Mesendoderm (in vitro differentiated cells): ENCODE measurements around the gene SP140.
"Not testable (repeated sequence)": the region's sequence is repeated elsewhere in the genome, so short reads cannot be mapped to it uniquely, and the experiment has no call there.

Source experiments
- DNase-seq: peaks from one replicate; pipeline ENCODE4 v3.0.0; 2013
- H2AK5ac ChIP-seq: 2 replicates; pipeline ENCODE4 v1.6.1; 2013; ENCODE audit warnings: low read length, inconsistent platforms
- H2BK120ac ChIP-seq: 2 replicates; pipeline ENCODE4 v1.6.1; 2013; ENCODE audit warnings: low read depth, mild to moderate bottlenecking, low read length, moderate library complexity, mixed read lengths
- H2BK15ac ChIP-seq: replicated peaks from 2 replicates; pipeline ENCODE4 v1.6.1; 2013; ENCODE audit warnings: low read depth, mild to moderate bottlenecking, moderate library complexity
- H2BK5ac ChIP-seq: 2 replicates; pipeline ENCODE4 v1.6.1; 2013; ENCODE audit warnings: low read length, inconsistent platforms
- H3K18ac ChIP-seq: 2 replicates; pipeline ENCODE4 v1.6.1; 2013; ENCODE audit warnings: mild to moderate bottlenecking, low read length, mixed read lengths
- H3K23ac ChIP-seq: one replicate; pipeline ENCODE4 v1.6.1; 2013; ENCODE audit warnings: low read length
- H3K27ac ChIP-seq: 2 replicates; pipeline ENCODE4 v1.5.1; 2013; ENCODE audit warnings: low read depth, mild to moderate bottlenecking, inconsistent platforms, low read length, moderate library complexity
- H3K27me3 ChIP-seq: 2 replicates; pipeline ENCODE4 v1.6.1; 2013; ENCODE audit warnings: low read length, control low read depth, mild to moderate bottlenecking, inconsistent platforms; ENCODE audit not compliant: insufficient read depth, poor library complexity
- H3K36me3 ChIP-seq: 2 replicates; pipeline ENCODE4 v1.6.1; 2013; ENCODE audit warnings: low read length, inconsistent platforms; ENCODE audit not compliant: control insufficient read depth, insufficient read depth
- H3K4ac ChIP-seq: one replicate; pipeline ENCODE4 v1.6.1; 2013; ENCODE audit warnings: low read depth, mild to moderate bottlenecking, low read length, moderate library complexity
- H3K4me1 ChIP-seq: 2 replicates; pipeline ENCODE4 v1.6.1; 2013; ENCODE audit warnings: low read depth, low read length, inconsistent platforms; ENCODE audit not compliant: control insufficient read depth
- H3K4me2 ChIP-seq: 2 replicates; pipeline ENCODE4 v1.6.1; 2013; ENCODE audit warnings: low read length
- H3K4me3 ChIP-seq: 2 replicates; pipeline ENCODE4 v1.5.1; 2013; ENCODE audit warnings: mild to moderate bottlenecking, low read length
- H3K56ac ChIP-seq: one replicate; pipeline ENCODE4 v1.6.1; 2013; ENCODE audit warnings: low read length
- H3K79me1 ChIP-seq: 2 replicates; pipeline ENCODE4 v1.6.1; 2013; ENCODE audit warnings: low read length, inconsistent platforms
- H3K79me2 ChIP-seq: 2 replicates; pipeline ENCODE4 v1.6.1; 2013; ENCODE audit warnings: mild to moderate bottlenecking, low read length; ENCODE audit not compliant: control insufficient read depth, insufficient read depth
- H3K9ac ChIP-seq: 2 replicates; pipeline ENCODE4 v1.6.1; 2013; ENCODE audit warnings: low read length, inconsistent platforms
- H4K5ac ChIP-seq: one replicate; pipeline ENCODE4 v1.6.1; 2013; ENCODE audit warnings: low read length
- H4K8ac ChIP-seq: one replicate; pipeline ENCODE4 v1.6.1; 2013; ENCODE audit warnings: low read depth, mild to moderate bottlenecking, control low read depth, low read length, moderate library complexity
- WGBS: extraction: QIAGEN DNeasy Blood & Tissue Kit; methylation state at CpG from one replicate; pipeline ENCODE4 v1.1.7; 2013; ENCODE audit warnings: low lambda C conversion rate, missing lambda C conversion rate; ENCODE audit not compliant: insufficient coverage; ENCODE audit errors: extremely low coverage; 5-methylcytosine and 5-hydroxymethylcytosine counted together

SP140 gene

DNA sequence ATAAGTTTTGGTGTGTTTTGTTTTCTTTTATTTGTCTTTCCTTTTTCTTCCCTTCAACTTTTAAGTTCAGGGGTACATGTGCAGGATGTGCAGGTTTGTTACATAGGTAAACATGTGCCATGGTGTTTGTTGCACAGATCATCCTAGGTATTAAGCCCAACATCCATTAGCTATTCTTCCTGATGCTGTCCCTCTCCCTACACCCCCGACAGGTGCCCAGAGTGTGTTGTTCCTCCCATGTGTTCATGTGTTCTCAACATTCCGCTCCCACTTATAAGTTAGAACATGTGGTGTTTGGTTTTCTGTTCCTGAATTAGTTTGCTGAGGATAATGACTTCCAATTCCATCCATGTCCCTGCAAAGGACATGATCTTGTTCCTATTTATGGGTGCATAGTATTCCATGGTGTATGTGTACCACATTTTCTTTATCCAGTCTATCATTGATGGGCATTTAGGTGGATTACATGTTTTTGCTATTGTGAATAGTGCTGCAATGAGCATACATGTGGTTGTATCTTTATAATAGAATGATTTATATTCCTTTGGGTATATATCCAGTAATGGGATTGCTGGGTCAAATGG is 117.6 kb downstream of the SP140 start:
- H3K27me3 ChIP-seq, H3K4me3 ChIP-seq, DNase-seq, H4K8ac ChIP-seq, H2BK15ac ChIP-seq, H3K23ac ChIP-seq, H2BK120ac ChIP-seq, H4K5ac ChIP-seq, H3K9ac ChIP-seq, H3K4me1 ChIP-seq, H3K4me2 ChIP-seq, H3K56ac ChIP-seq, H2BK5ac ChIP-seq, H3K79me1 ChIP-seq, H3K79me2 ChIP-seq, H2AK5ac ChIP-seq, H3K27ac ChIP-seq, H3K4ac ChIP-seq, H3K36me3 ChIP-seq, H3K18ac ChIP-seq: not testable (repeated sequence)
- no CpG with 5 or more reads among the region's 2 CpGs for WGBS

DNA sequence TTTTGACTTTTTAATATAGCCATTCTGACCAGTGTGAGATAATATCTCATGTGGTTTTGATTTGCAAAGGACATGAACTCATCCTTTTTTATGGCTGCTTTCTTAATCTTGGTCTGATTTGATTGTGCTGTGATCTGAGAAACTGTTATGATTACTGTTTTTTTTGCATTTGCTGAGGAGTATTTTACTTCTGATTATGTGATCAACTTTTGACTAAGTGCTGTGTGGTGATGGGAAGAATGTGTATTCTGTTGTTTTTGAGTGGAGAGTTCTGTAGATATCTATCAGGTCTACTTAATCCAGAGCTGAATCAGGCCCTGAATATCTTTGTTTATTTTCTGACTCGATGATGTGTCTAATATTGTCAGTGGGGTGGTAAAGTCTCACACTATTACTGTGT is 118.2 kb downstream of the SP140 start:
- H3K9ac ChIP-seq = no peak overlapping the region
- no peak for DNase-seq
- no peak overlapping the region for H3K4me2 ChIP-seq
- H2AK5ac ChIP-seq = no peak overlapping the region
- H3K4me3 ChIP-seq = no peak overlapping the region
- no peak overlapping the region for H3K23ac ChIP-seq
- H2BK5ac ChIP-seq = no peak overlapping the region
- H4K8ac ChIP-seq = no peak overlapping the region
- H3K79me2 ChIP-seq = no peaks in the 10 kb centered on the region
- no peaks in the 10 kb centered on the region for H3K36me3 ChIP-seq
- no peak overlapping the region for H4K5ac ChIP-seq
- no peak overlapping the region for H3K18ac ChIP-seq
- H3K27me3 ChIP-seq = no peaks in the 10 kb centered on the region
- H3K4ac ChIP-seq = no peak overlapping the region
- no peaks in the 10 kb centered on the region for H3K4me1 ChIP-seq
- no CpG with 5 or more reads among the region's 1 CpG for WGBS
- H3K27ac ChIP-seq = no peak overlapping the region
- no peaks in the 10 kb centered on the region for H3K79me1 ChIP-seq
- H2BK120ac ChIP-seq = no peak overlapping the region
- no peak overlapping the region for H2BK15ac ChIP-seq
- H3K56ac ChIP-seq = no peak overlapping the region

DNA sequence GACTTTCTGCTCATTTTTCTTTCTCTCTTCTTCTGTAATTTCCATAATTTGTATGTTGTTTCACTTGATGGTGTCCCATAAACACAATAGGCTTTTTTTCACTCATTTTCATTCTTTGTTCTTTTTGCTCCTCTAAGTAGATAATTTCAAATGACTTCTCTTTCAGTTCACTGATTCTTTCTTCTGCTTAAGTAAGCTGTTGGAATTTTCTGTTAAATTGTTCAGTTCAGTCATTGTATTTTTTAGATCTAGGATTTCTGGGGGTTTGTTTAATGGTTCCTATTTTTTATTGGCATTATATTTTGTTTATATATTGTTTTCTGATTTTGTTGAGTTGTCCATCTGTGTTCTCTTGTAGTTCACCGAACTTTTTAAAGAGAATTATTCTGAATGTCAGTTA is 120.9 kb downstream of the SP140 start:
- no peak overlapping the region for H3K4ac ChIP-seq
- no peak overlapping the region for H4K8ac ChIP-seq
- no peaks in the 10 kb centered on the region for H3K4me1 ChIP-seq
- WGBS = no CpG with 5 or more reads among the region's 1 CpG
- no peak overlapping the region for H2AK5ac ChIP-seq
- H4K5ac ChIP-seq = no peak overlapping the region
- no peaks in the 10 kb centered on the region for H3K27me3 ChIP-seq
- no peak overlapping the region for H3K9ac ChIP-seq
- H3K27ac ChIP-seq = no peak overlapping the region
- no peaks in the 10 kb centered on the region for H3K79me2 ChIP-seq
- H3K18ac ChIP-seq = no peak overlapping the region
- no peak overlapping the region for H2BK120ac ChIP-seq
- no peaks in the 10 kb centered on the region for H3K36me3 ChIP-seq
- no peaks in the 10 kb centered on the region for H3K79me1 ChIP-seq
- H3K56ac ChIP-seq = no peak overlapping the region
- no peak overlapping the region for H3K4me2 ChIP-seq
- no peak overlapping the region for H2BK15ac ChIP-seq
- H3K23ac ChIP-seq = no peak overlapping the region
- no peak for DNase-seq
- H3K4me3 ChIP-seq = no peak overlapping the region
- no peak overlapping the region for H2BK5ac ChIP-seq

- H2AK5ac ChIP-seq = no peak overlapping the region
- H2BK120ac ChIP-seq = no peak overlapping the region
- DNase-seq = no peak
- no peak overlapping the region for H3K18ac ChIP-seq
- no peak overlapping the region for H3K23ac ChIP-seq
- H3K79me2 ChIP-seq = no peaks in the 10 kb centered on the region
- H3K27me3 ChIP-seq = no peaks in the 10 kb centered on the region
- no peak overlapping the region for H2BK15ac ChIP-seq
- H3K4me1 ChIP-seq = no peaks in the 10 kb centered on the region
- no peak overlapping the region for H4K5ac ChIP-seq
- no peak overlapping the region for H4K8ac ChIP-seq
- H3K36me3 ChIP-seq = no peaks in the 10 kb centered on the region
- H3K9ac ChIP-seq = no peak overlapping the region
- no peak overlapping the region for H2BK5ac ChIP-seq
- H3K56ac ChIP-seq = no peak overlapping the region
- H3K4me2 ChIP-seq = no peak overlapping the region
- no peak overlapping the region for H3K4me3 ChIP-seq
- no CpG with 5 or more reads among the region's 1 CpG for WGBS
- H3K27ac ChIP-seq = no peak overlapping the region
- H3K4ac ChIP-seq = no peak overlapping the region
- no peaks in the 10 kb centered on the region for H3K79me1 ChIP-seq
Measured at GRCh38 chr2:230346921-230347533, 121.5 kb downstream of the SP140 start.

DNA sequence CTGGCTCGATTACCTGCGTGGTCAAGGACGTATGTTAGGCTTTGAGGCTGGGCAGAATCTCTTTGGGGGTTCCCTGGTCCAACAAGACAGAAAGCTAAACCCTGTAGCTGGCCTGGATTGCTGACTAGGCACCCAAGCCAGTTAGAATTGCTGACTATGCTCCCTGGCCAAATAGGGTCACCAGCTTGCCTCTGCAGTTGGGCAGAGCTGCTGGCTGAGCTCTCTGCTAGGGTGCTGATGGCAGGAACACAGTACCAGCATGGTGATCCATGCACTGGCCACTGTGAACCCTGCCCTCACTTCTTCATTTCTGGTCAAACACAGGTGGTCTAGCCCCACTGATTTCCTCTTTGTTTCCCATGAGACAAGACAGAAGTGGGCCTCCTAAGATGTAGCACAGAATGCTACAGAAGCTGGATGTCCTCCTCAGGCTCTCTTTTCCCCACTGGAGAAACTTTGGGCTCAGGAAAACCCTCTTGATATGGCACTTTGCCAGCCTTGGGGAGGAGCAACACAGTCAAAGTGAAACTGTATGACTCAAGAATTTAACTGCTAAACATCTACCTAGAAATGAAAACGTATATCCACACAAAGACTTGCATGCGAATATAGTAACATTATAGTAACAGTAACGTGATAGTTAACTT is 122.2 kb downstream of the SP140 start:
- Histone ChIP-seq H3K79me1 (no peaks in the 10 kb centered on the region), H3K4me1 (no peaks in the 10 kb centered on the region), H3K4me2 (no peak overlapping the region), H3K9ac (no peak overlapping the region), H3K23ac (no peak overlapping the region), H3K27me3 (no peaks in the 10 kb centered on the region), H3K56ac (no peak overlapping the region), H4K5ac (no peak overlapping the region), H2BK120ac (no peak overlapping the region), H3K79me2 (no peaks in the 10 kb centered on the region), H3K4ac (no peak overlapping the region), H2BK5ac (no peak overlapping the region), H2AK5ac (no peak overlapping the region), H4K8ac (no peak overlapping the region), H2BK15ac (no peak overlapping the region), H3K36me3 (no peaks in the 10 kb centered on the region), H3K27ac (no peak overlapping the region), H3K4me3 (no peak overlapping the region), H3K18ac (no peak overlapping the region)
- no peak for DNase-seq
- WGBS = no CpG with 5 or more reads among the region's 6 CpGs

GRCh38 chr2:230348787-230349186 is 123.3 kb downstream of the SP140 start:
- Histone ChIP-seq H3K4me1 (no peaks in the 10 kb centered on the region), H2BK5ac (no peak overlapping the region), H4K5ac (no peak overlapping the region)

More at GRCh38 chr2:230348787-230349186, 123.3 kb downstream of the SP140 start:
- Histone ChIP-seq H3K4me2 (no peak overlapping the region), H3K56ac (no peak overlapping the region), H3K9ac (no peak overlapping the region), H3K27ac (no peak overlapping the region), H2BK120ac (no peak overlapping the region), H3K18ac (no peak overlapping the region), H3K36me3 (no peaks in the 10 kb centered on the region), H3K79me2 (no peaks in the 10 kb centered on the region), H3K79me1 (no peaks in the 10 kb centered on the region), H3K23ac (no peak overlapping the region), H4K8ac (no peak overlapping the region), H2BK15ac (no peak overlapping the region), H2AK5ac (no peak overlapping the region), H3K27me3 (no peaks in the 10 kb centered on the region), H3K4ac (no peak overlapping the region), H3K4me3 (no peak overlapping the region)
- DNase-seq = no peak
